A549 (cell line): ENCODE results near the gene PPP2R2D. TPM values are rescaled to one million over a fixed set of nuclear protein-coding genes. Genes with fewer than 3 reads are reported as not detected.

Experiments
- ATAC-seq, 2 experiments: fragments of 200-7000 bp in 1 of 2; fragments of >200 bp in 1 of 2; cut with Nextera tagmentation in 1 of 2; cut with Tn5 transposase in 1 of 2; 3 replicates each; pipeline versions ENCODE4 v1.8.0 to v1.9.1; 2018 to 2020; ENCODE audit warnings: mild to moderate bottlenecking in 1 of 2, moderate library complexity in 1 of 2
- CTCF ChIA-PET: fragments of 300-600 bp; sonication (Branson Sonifier 250); formaldehyde crosslinking; extraction: SDS; loops from one replicate; lab custom pipeline; 2021; ENCODE audit warnings: antibody characterized with exemption, inconsistent platforms; lab: Yijun Ruan, JAX
- POLR2A ChIA-PET: fragments of 350-600 bp; formaldehyde crosslinking; extraction: SDS; loops from one replicate; lab custom pipeline; 2021; ENCODE audit warnings: antibody characterized with exemption, inconsistent platforms; lab: Yijun Ruan, JAX
- DNase-seq, 2 experiments: peaks; one replicate each; pipeline versions ENCODE4 v3.0.0 to v3.0.0-alpha.2; 2011 to 2016; ENCODE audit warnings: low read depth in 1 of 2, low spot score in 1 of 2
- FAIRE-seq: peaks from 2 replicates; lab custom pipeline; 2011; peaks lifted over from hg19 to GRCh38; lab: Jason Lieb, UNC
- H3K27ac ChIP-seq, 2 experiments: fragments of >200 bp; sonication (Bioruptor Twin); formaldehyde crosslinking; 3 replicates each; pipeline ENCODE4 v1.5.1; 2016 to 2017
- H3K4me1 ChIP-seq: fragments of >200 bp; sonication (Bioruptor Twin); formaldehyde crosslinking; 3 replicates; pipeline ENCODE4 v1.6.1; 2016
- H3K4me2 ChIP-seq: fragments of >200 bp; sonication (Bioruptor Twin); formaldehyde crosslinking; 3 replicates; pipeline ENCODE4 v1.6.1; 2016
- H3K4me3 ChIP-seq: fragments of >200 bp; sonication (Bioruptor Twin); formaldehyde crosslinking; 3 replicates; pipeline ENCODE4 v1.5.1; 2016
- H3K9me3 ChIP-seq: fragments of >200 bp; sonication (Bioruptor Twin); formaldehyde crosslinking; 3 replicates; pipeline ENCODE4 v1.6.1; 2016
- CBX2 ChIP-seq: fragments of 200-600 bp; sonication (generic); IDR thresholded peaks from 2 replicates; pipeline ENCODE4 v1.6.1; 2016; ENCODE audit warnings: low read depth, mild to moderate bottlenecking, borderline replicate concordance
- CEBPB ChIP-seq, 2 experiments: fragments of >200 bp in 1 of 2; sonication (Bioruptor Twin) in 1 of 2; formaldehyde crosslinking in 1 of 2; IDR thresholded peaks; 2 replicates each; pipeline ENCODE4 v1.6.1; 2012 to 2016
- CHD4 ChIP-seq: fragments of 200-600 bp; sonication (generic); IDR thresholded peaks from 2 replicates; pipeline ENCODE4 v1.6.1; 2016; ENCODE audit warnings: antibody characterized with exemption, mild to moderate bottlenecking, borderline replicate concordance
- CTCF ChIP-seq: fragments of >200 bp; sonication (Bioruptor Twin); formaldehyde crosslinking; IDR thresholded peaks from 3 replicates; pipeline ENCODE4 v1.5.1; 2016
- EHF ChIP-seq: fragments of 250-450 bp; sonication (Bioruptor Pico); IDR thresholded peaks from 2 replicates; pipeline ENCODE4 v1.5.0; 2020; ENCODE audit warnings: mild to moderate bottlenecking
- EHMT2 ChIP-seq: fragments of 200-600 bp; sonication (generic); IDR thresholded peaks from 2 replicates; pipeline ENCODE4 v1.6.1; 2016; ENCODE audit warnings: antibody characterized with exemption, low read depth, mild to moderate bottlenecking, moderate library complexity
- EP300 ChIP-seq, 2 experiments: fragments of >200 bp; sonication (Bioruptor Twin); formaldehyde crosslinking; IDR thresholded peaks; 2 replicates in 1 of 2; 3 replicates in 1 of 2; pipeline ENCODE4 v1.6.1; 2016 to 2017
- FOSB ChIP-seq: fragments of 250-450 bp; sonication (Bioruptor Pico); IDR thresholded peaks from 2 replicates; pipeline ENCODE4 v1.5.0; 2020; ENCODE audit warnings: mild to moderate bottlenecking, moderate library complexity
- FOSL2 ChIP-seq, 2 experiments: fragments of 450-650 bp in 1 of 2; fragments of >200 bp in 1 of 2; sonication (Bioruptor Twin) in 1 of 2; formaldehyde crosslinking; IDR thresholded peaks; 2 replicates each; pipeline versions ENCODE4 v1.5.0 to v1.6.1; 2016 to 2020; ENCODE audit warnings: mild to moderate bottlenecking in 1 of 2, moderate library complexity in 1 of 2
- FOXS1 ChIP-seq: fragments of 250-450 bp; sonication (Bioruptor Pico); IDR thresholded peaks from 2 replicates; pipeline ENCODE4 v1.5.0; 2020; ENCODE audit warnings: mild to moderate bottlenecking, moderate library complexity
- GATA3 ChIP-seq: IDR thresholded peaks from 2 replicates; pipeline ENCODE4 v1.6.1; 2012; ENCODE audit warnings: borderline replicate concordance
- HEYL ChIP-seq: fragments of 250-450 bp; sonication (Bioruptor Pico); IDR thresholded peaks from 2 replicates; pipeline ENCODE4 v1.8.0; 2021; ENCODE audit warnings: mild to moderate bottlenecking, moderate library complexity
- HOXB5 ChIP-seq: fragments of 250-450 bp; sonication (Bioruptor Pico); IDR thresholded peaks from 2 replicates; pipeline ENCODE4 v1.5.0; 2020; ENCODE audit warnings: mild to moderate bottlenecking, moderate library complexity
- JUNB ChIP-seq: fragments of >200 bp; sonication (Bioruptor Twin); formaldehyde crosslinking; IDR thresholded peaks from 2 replicates; pipeline ENCODE4 v1.6.1; 2016
- MAFK ChIP-seq: fragments of 450-650 bp; IDR thresholded peaks from 2 replicates; pipeline ENCODE4 v1.6.1; 2014; ENCODE audit not compliant: partially characterized antibody
- MAZ ChIP-seq: fragments of 150-350 bp; IDR thresholded peaks from 2 replicates; pipeline ENCODE4 v1.6.1; 2014; ENCODE audit warnings: antibody characterized with exemption, low read depth, low read length, borderline replicate concordance
- NFE2L2 ChIP-seq: fragments of 150-350 bp; conservative IDR thresholded peaks from 2 replicates; pipeline ENCODE4 v1.6.1; 2014; ENCODE audit warnings: low read length
- PBX3 ChIP-seq: IDR thresholded peaks from 2 replicates; pipeline ENCODE4 v1.6.1; 2012
- POLR2A ChIP-seq: IDR thresholded peaks from 2 replicates; pipeline ENCODE4 v1.6.1; 2012; ENCODE audit warnings: mild to moderate bottlenecking, low read length
- RFX5 ChIP-seq: fragments of 450-650 bp; IDR thresholded peaks from 2 replicates; pipeline ENCODE4 v1.7.1; 2014; ENCODE audit warnings: antibody characterized with exemption, mild to moderate bottlenecking, moderate library complexity
- RNF2 ChIP-seq: fragments of 200-600 bp; sonication (generic); IDR thresholded peaks from 2 replicates; pipeline ENCODE4 v1.6.1; 2016; ENCODE audit warnings: low read depth, mild to moderate bottlenecking, antibody characterized with exemption, moderate library complexity, borderline replicate concordance
- TP53 ChIP-seq: fragments of 250-450 bp; sonication (Bioruptor Pico); IDR thresholded peaks from 2 replicates; pipeline ENCODE4 v1.5.0; 2021; ENCODE audit warnings: mild to moderate bottlenecking, moderate library complexity
- ZC3H11A ChIP-seq: fragments of 450-650 bp; IDR thresholded peaks from 2 replicates; pipeline ENCODE4 v1.6.1; 2014; ENCODE audit warnings: antibody characterized with exemption, mild to moderate bottlenecking
- ZFP36 ChIP-seq: fragments of 450-650 bp; IDR thresholded peaks from 2 replicates; pipeline ENCODE4 v1.6.1; 2014; ENCODE audit warnings: borderline replicate concordance; ENCODE audit not compliant: partially characterized antibody
- ZNF302 ChIP-seq: fragments of 250-450 bp; sonication (Bioruptor Pico); IDR thresholded peaks from 2 replicates; pipeline ENCODE4 v1.9.0; 2021; ENCODE audit warnings: inconsistent platforms, mild to moderate bottlenecking, moderate library complexity
- ZSCAN20 ChIP-seq: fragments of 250-450 bp; sonication (Bioruptor Pico); IDR thresholded peaks from 2 replicates; pipeline ENCODE4 v1.8.0; 2022; ENCODE audit warnings: mild to moderate bottlenecking, moderate library complexity
- WGBS: methylation state at CpG from one replicate; pipeline ENCODE4 v1.1.6; 2017; ENCODE audit errors: missing lambda C conversion rate; 5-methylcytosine and 5-hydroxymethylcytosine counted together
- polyA plus RNA-seq, 4 experiments: library from polyadenylated mRNA; depleted of rRNA in 3 of 4; stranded (reverse); fragments of >200 nt; fragmentation: RNase III in 1 of 4; extraction: RNeasy Plus Mini Kit Qiagen cat#74134 plus additional on column Dnase treatment in 1 of 4; gene quantifications; 2 replicates in 3 of 4; 3 replicates in 1 of 4; pipeline ENCODE4 v1.2.3, GENCODE V29; 2011 to 2017
- TF ChIP-seq, protein P1 (sequence below): fragments of 200-600 bp; sonication (generic); IDR thresholded peaks from 2 replicates; pipeline ENCODE4 v1.6.1; 2016; ENCODE audit warnings: antibody characterized with exemption, mild to moderate bottlenecking, moderate library complexity

Gene PPP2R2D
- polyA plus RNA-seq, 2 of the 4 experiments (the other 2 are of a cell fraction): 23.9 to 36.0 TPM

DNA sequence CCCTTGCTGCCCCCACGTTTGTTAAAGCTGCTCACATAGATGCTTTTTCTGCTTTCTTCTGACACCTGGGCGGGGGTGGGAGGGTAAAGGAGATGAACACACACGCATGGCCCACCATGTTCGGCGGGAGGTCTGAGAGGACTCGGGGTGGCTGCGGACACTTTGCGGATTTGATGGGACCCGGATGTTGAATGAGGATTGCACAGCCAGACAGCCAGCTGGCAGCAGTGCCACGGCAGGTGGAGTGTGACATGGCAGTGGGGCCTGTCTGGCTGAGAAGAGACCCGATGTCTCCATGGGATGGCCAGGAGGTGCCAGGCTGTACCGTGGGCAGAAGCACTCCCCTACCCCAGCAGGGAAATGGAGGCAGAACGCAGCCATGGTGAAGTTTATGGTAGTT is 31.2 kb downstream of the PPP2R2D start:
- ChIA-PET POLR2A (no interaction called here), CTCF (interaction anchor here (0.7 to 1.4 kb wide), 3 partner anchors 12 to 478 kb away, joined by 3 to 5 read pairs (median 3); no protein-coding TSS in a partner anchor)
- H3K27ac ChIP-seq: no peak overlapping the region
- FAIRE-seq (no peak), ATAC-seq (no peak), DNase-seq (no peak)
- TF ChIP-seq HEYL (no peak), GATA3 (no peak), ZSCAN20 (CRISPR knock-in tag) (no peak), HOXB5 (no peak), JUNB (no peak), MAFK (no peak), FOSB (CRISPR knock-in tag) (no peak), ZFP36 (no peak), ZNF302 (CRISPR knock-in tag) (no peak), MAZ (no peak), FOXS1 (CRISPR knock-in tag) (no peak), ZC3H11A (no peak), PBX3 (no peak), EP300 (IDR thresholded peaks at IDR 0.05) (no peak), CTCF (no peak)
- no peak overlapping the region for H3K4me2 ChIP-seq
- H3K4me3 ChIP-seq: no peak overlapping the region
- 97% methylated on average over 13 of the region's 13 CpGs for WGBS
- no peaks in the 10 kb centered on the region for H3K9me3 ChIP-seq
- peaks cover 19% of the 10 kb centered on the region for H3K4me1 ChIP-seq

- H3K4me3 ChIP-seq: no peak overlapping the region
- no peaks in the 10 kb centered on the region for H3K9me3 ChIP-seq
- ChIA-PET CTCF (interaction anchor here (0.7 to 1.4 kb wide), 4 partner anchors 10 to 209 kb away, joined by 3 to 5 read pairs (median 3); no protein-coding TSS in a partner anchor), POLR2A (no interaction called here)
- ATAC-seq: no peak
- DNase-seq: no peak
- no peak for FAIRE-seq
- H3K27ac ChIP-seq: no peak overlapping the region
- TF ChIP-seq FOSB (CRISPR knock-in tag) (no peak), EP300 (IDR thresholded peaks at IDR 0.05) (no peak), EHF (CRISPR knock-in tag) (no peak), CBX2 (no peak), RFX5 (no peak), CHD4 (no peak), TP53 (CRISPR knock-in tag) (no peak), FOSL2 (IDR thresholded peaks at IDR 0.05) (no peak), FOSL2 (CRISPR knock-in tag; IDR thresholded peaks at IDR 0.05) (no peak), MAZ (no peak), CEBPB (IDR thresholded peaks at IDR 0.05) (no peak), CTCF (no peak), EHMT2 (no peak), HEYL (no peak), POLR2A (no peak), RNF2 (no peak), NFE2L2 (no peak)
- TF ChIP-seq, protein P1, sequence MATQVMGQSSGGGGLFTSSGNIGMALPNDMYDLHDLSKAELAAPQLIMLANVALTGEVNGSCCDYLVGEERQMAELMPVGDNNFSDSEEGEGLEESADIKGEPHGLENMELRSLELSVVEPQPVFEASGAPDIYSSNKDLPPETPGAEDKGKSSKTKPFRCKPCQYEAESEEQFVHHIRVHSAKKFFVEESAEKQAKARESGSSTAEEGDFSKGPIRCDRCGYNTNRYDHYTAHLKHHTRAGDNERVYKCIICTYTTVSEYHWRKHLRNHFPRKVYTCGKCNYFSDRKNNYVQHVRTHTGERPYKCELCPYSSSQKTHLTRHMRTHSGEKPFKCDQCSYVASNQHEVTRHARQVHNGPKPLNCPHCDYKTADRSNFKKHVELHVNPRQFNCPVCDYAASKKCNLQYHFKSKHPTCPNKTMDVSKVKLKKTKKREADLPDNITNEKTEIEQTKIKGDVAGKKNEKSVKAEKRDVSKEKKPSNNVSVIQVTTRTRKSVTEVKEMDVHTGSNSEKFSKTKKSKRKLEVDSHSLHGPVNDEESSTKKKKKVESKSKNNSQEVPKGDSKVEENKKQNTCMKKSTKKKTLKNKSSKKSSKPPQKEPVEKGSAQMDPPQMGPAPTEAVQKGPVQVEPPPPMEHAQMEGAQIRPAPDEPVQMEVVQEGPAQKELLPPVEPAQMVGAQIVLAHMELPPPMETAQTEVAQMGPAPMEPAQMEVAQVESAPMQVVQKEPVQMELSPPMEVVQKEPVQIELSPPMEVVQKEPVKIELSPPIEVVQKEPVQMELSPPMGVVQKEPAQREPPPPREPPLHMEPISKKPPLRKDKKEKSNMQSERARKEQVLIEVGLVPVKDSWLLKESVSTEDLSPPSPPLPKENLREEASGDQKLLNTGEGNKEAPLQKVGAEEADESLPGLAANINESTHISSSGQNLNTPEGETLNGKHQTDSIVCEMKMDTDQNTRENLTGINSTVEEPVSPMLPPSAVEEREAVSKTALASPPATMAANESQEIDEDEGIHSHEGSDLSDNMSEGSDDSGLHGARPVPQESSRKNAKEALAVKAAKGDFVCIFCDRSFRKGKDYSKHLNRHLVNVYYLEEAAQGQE: no peak
- 88% methylated on average over 18 of the region's 18 CpGs for WGBS
- H3K4me2 ChIP-seq: no peak overlapping the region
- peaks cover 11% of the 10 kb centered on the region for H3K4me1 ChIP-seq
These were observed 32.3 kb downstream of the PPP2R2D start for GRCh38 chr10:131933016-131933695.
